GM20431 (cell line): ENCODE measurements around the gene NLRP5.
"Not testable (repeated sequence)": the region's sequence is repeated elsewhere in the genome, so short reads cannot be mapped to it uniquely, and the experiment has no call there.

ENCODE experiments used
- in situ Hi-C: fragments of 300-500 bp; cut with MseI, MboI; formaldehyde crosslinking; loops from one replicate; pipeline ENCODE4 v1.15.0; 2020; ENCODE audit warnings: low sequenced_read_pairs; ENCODE audit not compliant: unreplicated experiment

The NLRP5 gene

DNA sequence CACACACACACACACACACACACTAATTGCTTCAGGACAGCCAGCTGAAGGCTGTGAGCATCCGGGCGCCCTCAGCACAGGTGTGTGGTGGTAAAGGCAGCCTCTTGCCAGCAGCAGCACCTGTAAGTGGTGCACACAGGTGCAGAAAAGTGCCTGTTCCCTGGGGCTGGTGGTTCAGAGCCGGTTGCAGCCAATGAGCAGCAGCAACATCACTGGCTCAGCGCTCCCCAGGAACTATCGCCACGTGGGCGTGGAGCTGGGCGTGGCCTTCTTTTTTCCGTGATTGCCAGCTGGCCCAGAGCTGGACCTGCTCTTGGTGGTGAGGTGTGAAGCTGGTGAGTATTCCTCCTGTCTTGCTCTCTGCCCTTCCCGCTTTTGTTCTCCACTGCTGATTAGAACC, at the start of gene NLRP5:
Gene NLRP5 (plus strand): TSS at position 289 of the 400 bp plus-strand sequence.
- in situ Hi-C loops = no loop called here

DNA sequence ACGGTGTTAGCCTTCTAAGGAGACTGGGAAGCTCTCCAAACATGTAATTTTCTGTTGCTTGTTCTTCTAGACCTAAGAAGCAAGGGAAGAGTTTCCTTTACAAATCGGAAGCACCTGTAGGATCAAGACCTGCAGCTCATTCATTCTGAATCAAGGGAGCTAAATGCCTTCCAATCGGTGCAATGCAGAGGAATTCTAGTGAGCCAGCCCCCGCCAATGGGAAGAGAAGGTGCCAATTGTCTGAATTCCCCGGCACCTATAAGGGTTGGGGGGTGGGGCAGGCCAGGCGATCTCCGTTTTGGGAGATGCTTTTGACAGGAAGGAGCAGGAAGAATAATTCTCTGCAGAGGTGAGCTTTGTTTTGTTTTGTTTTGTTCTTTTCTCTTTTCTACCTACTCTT, 47.4 kb upstream of the NLRP5 start:
- in situ Hi-C loops = no loop called here

DNA sequence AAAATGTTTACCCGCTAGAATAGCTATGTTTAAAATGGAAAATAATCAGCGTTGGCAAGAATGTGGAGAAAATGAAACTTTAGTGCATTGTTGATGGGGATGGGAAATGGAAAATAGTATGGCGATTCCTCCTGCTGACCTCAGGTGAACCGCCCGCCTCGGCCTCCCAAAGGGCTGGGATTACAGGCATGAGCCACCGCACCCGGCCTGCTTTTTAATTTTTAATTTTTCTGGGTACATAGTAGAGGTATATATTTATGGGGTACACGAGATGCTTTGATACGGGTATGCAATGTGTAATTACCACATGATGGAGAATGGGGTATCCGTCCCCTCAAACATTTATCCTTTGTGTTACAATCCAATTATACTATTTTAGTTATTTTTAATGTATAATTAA, 46.3 kb upstream of the NLRP5 start:
- in situ Hi-C loops = no loop called here

DNA sequence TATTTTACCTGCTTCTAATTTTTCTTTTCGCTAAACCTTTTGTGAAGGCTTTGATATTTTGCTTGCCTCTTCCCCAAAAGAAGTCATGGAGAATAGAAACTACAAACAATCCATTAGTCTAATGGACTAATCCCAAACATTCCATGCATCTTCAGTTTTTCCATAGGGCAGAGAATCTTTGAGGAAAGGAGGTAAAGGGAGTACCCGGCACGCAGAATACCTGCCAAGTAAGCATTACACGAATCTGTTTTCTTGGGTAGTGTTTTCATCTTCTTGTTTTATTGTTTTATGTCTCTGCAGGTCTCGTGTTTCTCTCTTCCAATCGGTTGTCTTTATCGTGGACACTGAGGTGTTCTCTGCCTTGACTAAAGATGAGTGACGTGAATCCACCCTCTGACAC, 39.0 kb upstream of the NLRP5 start, which contains the start of gene NLRP8:
Gene NLRP8 (plus strand): TSS at position 301 of the 400 bp plus-strand sequence.
- in situ Hi-C loops = no loop called here

DNA sequence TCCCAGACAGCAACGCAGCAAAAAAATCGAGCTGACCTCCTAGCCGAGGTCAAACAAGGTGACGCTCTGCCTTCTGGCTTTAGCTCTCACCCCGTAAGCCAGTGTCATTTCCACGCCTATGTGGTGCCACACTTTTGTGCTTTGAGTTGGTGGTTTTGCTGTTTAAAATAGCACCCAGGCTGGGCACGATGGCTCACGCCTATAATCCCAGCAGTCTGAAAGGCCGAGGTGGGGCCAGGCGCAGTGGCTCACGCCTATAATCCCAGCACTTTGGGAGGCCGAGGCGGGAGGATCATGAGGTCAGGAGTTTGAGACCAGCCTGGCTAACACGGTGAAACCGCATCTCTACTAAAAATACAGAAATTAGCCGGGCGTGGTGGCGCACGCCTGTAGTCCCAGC, 36.0 kb upstream of the NLRP5 start:
- in situ Hi-C loops = not testable (repeated sequence)

DNA sequence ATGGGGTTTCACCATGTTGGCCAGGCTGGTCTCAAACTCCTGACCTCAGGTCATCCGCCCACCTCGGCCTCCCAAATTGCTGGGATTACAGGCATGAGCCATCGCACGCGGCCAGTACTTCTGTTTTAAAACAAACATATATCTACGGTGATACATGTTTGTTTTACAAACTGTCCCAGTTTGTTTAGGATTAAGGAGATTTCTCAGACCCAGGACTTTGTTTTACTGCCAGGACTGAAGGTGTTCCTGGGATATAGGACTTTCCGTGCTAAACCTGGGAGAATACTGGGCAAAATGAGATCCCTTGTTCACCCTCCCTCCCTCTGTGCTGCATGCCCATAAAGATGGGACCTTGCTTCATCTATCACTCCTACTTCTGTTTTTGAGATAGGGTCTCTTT, 30.1 kb upstream of the NLRP5 start:
- in situ Hi-C loops = no loop called here

DNA sequence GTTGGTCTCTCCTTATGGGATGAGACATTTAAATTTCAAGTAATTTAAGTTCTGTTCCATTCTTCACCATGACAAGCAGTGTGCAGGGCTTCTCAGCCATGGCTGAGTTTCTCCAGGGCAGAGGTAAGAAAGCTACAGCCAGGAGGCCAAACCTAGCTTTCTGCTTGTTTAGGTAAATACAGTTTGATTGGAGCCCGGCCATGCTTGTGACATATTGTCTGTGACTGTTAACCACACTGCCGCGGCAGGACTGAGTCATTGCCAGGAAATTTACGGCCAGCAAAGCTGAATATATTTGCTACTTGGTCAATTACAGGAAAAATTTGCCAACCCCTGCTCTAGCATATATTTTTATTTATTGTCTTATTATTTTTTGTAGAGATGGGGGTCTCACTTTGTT, 28.2 kb upstream of the NLRP5 start:
- in situ Hi-C loops = no loop called here

DNA sequence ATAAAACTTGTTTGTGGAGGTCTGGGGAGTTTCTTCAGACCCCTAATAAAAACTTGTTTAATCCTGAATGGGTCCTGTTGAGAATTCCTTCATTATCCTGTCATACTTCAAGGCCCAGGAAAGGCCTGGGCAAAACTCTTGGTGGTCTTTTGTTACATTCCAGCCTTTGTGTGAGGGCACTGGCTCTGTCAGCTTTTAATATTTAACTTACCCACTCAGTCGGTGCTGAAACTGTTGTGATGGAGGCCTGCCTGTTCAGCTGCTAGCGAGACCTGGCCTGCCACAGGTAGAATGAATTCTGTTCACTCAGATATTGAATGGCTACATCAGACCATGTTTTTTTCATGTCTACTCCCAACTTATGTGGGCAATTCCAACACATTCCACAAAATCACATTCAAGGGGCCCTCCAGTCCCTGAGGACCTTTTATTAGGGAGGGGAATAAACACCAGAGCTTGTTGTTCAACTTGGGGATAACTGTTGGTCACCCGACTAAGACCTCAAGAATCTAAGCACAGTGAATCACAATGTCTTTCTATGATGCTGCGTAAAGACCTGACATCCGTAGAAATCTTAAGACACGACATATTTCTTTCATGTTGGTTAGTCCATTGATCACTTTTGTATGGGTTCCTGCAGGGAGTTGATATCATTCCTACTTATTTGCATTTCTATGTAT, 26.4 kb upstream of the NLRP5 start:
- in situ Hi-C loops = no loop called here

DNA sequence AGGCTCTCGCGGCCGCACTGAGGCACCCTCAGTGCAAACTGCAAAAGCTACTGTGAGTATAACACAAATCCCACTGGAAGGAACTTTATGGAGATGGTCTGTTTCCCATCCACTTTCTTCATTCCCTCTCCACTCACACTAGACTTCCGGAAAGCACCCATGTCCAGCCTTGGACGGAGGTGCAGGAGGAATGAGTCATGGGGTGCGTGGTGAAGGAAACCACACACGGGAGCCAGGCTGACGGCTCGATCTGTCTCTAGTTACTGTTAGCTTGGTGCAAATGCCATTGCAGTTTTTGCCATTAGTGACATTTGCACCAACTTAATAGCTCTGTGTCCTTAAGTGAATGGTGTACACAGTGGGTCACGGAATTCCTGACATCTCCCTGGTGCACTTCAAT, 24.4 kb upstream of the NLRP5 start:
- in situ Hi-C loops = no loop called here

DNA sequence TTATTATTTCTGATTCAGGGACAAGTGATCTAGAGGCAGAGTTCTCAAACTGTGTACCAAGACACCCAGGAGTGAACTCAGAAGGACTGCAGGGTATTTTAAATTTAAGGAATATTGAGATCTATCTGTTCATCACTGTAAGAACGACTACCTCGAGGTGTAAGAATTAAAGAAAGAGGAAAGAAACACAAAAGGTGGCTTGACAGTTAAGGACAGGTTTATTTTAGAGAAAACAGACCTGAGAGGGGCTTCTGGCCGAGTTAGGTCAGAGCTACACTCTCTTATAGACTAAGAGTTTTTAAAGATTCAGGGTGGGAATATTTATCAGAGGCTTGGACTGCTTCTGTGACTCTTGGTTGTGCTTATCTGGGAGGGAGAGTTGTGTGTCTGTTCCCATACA, 12.6 kb upstream of the NLRP5 start:
- in situ Hi-C loops = no loop called here

DNA sequence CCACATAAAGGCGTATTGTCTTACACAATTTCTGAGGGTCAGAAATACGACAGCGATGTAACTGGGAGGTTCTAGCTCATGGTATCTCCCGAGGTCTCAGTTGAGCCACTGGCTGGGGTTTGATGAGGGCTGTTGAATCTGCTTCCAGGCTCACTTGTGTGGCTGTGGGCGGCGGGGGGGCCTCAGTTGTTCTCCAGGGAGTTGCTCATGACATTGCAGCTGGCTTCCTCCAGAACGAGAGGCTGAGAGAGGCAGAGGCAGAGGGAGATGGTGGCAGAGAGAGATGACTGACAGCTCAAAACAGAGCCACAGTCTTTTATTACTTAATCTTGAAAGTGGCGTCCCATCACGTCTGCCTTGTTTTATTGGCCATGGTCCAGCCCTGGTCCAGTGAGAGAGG, 6.2 kb upstream of the NLRP5 start:
- in situ Hi-C loops = no loop called here

DNA sequence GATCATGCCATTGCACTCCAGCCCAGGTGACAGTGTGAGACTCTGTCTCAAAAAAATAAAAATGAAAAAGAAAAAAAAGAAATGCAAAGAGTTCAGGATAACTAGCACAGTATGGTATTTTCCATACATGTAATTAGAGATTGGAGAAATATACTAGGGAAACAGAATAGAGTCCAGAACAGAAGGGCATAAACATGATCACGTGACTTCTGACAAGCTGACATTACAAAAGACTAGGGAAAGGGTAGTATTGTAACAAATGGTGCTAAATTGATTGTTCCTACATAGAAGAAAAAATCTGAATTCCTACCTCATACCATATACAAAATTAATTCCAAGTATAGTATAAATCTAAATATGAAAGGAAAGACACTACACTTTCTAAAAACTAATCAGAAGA, 1.3 kb upstream of the NLRP5 start:
- in situ Hi-C loops = no loop called here

DNA sequence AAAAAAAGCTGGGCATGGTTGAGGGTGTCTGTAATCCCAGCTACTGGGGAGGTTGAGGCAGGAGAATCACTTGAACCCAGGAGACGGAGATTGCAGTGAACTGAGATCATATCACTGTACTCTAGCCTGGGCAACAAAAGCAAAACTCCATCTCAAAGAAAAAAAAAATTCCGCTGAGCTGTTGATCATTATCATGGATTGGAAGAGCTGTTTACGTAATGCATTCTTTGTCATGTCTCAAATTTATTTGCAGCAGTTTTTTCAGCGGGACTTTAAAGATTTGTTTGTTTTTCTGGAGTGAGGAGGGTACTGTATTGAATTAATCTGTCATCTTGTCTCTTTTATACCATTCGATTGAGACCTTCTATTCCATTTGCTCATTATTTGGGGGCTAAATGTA, 4.3 kb downstream of the NLRP5 start:
- in situ Hi-C loops = no loop called here

DNA sequence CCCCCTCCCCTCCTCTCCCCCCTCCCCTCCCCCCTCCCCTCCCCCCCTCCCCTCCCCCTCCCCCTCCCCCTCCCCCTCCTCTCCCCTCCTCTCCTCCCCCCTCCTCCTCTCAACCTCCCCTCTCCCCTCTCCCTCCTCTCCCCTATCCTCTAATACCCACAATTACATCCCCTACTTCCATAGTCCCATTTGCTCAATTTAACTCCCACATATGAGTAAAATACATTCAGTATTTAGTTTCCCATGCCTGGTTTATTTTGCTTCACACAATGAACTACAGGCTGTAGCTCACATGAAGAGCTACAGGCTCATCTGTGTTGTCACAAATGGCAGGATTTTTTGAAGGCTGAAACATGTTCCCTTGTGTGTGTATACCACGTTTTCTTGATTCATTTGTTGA, 6.9 kb downstream of the NLRP5 start:
- in situ Hi-C loops = no loop called here

DNA sequence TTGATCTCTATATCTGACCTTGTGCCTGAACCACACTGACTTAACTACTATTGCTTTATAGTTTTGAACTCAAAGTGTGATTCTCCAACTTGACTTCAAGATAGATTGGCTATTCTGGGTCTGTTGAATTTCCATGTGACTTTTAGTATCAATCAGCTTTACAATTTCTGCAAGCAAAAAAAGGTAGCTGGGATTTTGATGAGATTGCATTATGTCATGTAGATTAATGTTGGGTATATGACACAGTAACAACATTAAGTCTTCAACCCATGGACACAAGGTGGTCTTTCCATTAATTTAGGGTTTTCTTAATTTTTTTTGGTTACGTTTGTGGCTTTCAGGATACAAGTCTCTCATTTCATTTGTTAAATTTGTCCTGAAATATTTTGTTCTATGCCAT, 28.2 kb downstream of the NLRP5 start:
- in situ Hi-C loops = no loop called here

DNA sequence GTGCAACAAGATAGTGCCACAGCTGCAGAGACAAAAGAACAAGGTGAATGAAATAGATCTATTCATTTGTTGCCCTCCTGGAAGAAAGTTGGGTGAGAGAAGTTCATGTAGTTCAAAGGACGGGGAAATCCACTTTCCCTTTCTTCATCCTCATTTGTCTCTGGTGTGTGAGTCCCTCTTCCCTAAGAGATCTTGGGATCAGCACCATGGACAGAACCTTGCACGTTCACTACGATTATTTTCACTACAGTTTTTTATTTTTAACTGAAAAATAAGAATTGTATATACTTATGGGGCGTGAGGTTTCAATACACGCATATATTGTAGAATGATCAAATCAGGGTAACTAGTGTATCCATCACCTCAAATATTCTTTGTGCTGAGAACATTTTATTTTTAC, 29.2 kb downstream of the NLRP5 start:
- in situ Hi-C loops = no loop called here

DNA sequence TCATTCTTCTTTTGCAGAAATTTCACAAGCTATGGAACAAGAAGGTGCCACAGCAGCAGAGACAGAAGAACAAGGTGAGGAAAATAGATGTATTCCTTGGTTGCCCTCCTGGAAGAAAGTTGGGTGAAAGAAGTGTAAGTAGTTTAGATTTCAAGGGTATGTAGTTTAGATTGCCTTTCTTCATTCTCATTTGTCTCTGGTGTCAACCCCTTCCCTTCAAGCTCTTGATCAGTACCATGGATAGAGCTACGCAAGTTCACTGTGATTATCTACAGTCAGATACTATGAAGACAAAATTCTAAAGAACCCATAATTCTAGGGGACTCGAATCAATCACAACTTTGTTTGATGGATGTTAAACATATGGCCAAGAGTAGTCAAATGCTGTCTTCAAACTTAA, 32.8 kb downstream of the NLRP5 start:
- in situ Hi-C loops = not testable (repeated sequence)

DNA sequence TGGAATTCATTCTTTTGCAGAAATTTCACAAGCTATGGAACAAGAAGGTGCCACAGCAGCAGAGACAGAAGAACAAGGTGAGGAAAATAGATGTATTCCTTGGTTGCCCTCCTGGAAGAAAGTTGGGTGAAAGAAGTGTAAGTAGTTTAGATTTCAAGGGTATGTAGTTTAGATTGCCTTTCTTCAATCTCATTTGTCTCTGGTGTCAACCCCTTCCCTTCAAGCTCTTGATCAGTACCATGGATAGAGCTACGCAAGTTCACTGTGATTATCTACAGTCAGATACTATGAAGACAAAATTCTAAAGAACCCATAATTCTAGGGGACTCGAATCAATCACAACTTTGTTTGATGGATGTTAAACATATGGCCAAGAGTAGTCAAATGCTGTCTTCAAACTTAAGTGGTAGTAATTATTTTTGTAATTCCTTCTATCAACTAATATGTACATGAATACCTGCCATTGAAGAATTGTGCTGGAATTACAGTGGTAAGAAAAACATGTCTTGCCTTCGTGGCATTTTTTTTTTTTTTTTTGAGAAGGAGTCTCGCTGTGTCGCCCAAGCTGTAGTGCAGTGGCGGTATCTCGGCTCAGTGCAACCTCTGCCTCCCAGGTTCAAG, 33.9 kb downstream of the NLRP5 start:
- in situ Hi-C loops = not testable (repeated sequence)

DNA sequence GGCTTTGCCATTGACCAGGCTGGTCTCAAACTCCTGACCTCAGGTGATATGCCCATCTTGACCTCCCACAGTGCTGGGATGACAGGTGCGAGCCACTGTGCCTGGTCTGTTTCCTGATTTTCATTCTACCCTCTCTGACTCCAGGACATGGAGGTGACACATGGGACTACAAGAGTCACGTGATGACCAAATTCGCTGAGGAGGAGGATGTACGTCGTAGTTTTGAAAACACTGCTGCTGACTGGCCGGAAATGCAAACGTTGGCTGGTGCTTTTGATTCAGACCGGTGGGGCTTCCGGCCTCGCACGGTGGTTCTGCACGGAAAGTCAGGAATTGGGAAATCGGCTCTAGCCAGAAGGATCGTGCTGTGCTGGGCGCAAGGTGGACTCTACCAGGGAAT, 40.2 kb downstream of the NLRP5 start:
- in situ Hi-C loops = no loop called here

DNA sequence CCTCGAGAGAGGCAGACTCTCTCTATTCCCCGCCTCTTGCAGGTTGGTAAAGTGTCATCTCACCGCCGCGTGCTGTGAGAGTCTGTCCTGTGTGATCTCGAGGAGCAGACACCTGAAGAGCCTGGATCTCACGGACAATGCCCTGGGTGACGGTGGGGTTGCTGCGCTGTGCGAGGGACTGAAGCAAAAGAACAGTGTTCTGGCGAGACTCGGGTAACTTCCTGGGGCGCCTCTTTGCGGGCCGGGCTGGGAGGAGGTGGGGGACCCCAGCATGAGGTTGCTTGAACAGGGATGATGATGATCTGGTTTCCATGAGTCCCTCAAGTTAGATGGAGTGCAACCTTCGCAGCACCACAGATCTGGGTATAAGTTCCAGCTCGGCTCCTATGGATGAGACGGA, 67.0 kb downstream of the NLRP5 start:
- in situ Hi-C loops = no loop called here

DNA sequence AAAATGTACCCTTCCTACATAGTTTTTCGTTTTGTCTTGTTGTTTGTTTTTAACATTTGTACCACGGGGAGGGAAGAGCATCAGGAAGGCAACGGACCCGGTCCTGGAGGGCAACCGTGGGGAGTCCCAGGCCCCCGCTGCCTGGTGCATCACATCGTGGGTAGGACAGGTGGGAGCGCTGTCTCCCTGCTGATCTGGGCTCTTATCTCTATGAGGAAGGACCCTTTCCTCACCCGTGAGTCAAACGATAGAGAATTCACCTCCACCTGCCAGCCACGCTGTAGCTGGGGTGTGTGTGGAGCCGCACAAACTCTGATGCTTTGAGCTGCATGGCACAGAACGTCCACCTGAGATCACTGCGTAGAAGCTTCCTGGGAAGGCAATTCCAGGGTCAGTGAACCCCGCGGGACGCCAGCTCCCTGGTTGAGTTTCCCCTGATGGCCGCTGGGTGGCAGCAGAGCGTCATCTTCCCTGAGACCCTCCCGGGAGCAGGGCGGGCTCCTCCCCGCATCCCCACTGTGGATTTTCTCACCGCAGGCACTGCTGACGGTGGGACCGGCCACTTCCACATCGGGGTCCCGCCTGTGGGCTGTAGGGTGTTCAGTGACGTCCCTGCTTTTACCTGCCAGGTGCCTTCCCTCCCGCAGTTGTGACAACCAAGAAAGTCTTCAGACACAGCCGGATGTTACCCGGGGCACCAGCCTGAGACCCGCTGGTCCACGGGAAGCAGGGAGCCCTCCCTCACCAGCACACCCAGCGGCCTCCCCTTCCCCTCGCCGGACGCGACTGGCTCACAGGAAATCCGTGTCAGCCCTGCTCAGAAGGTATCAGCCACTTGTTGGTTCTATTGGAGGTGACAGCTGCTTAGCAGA, 79.8 kb downstream of the NLRP5 start:
- in situ Hi-C loops = no loop called here
